Rectal smooth muscle tissue (tissue), 1 donor: Measurements from ENCODE around the gene TIFAB.
"Not testable (repeated sequence)": the region's sequence is repeated elsewhere in the genome, so short reads cannot be mapped to it uniquely, and the experiment has no call there.

ENCODE experiments used
- H3K27ac ChIP-seq: one replicate; pipeline ENCODE4 v1.7.0; 2013; ENCODE audit warnings: low read depth, low read length, inconsistent platforms
- H3K27me3 ChIP-seq: one replicate; pipeline ENCODE4 v1.7.0; 2013; ENCODE audit warnings: low read length; ENCODE audit not compliant: control insufficient read depth, insufficient read depth
- H3K36me3 ChIP-seq: one replicate; pipeline ENCODE4 v1.7.0; 2013; ENCODE audit warnings: low read length; ENCODE audit not compliant: control insufficient read depth, insufficient read depth
- H3K4me1 ChIP-seq: one replicate; pipeline ENCODE4 v1.7.0; 2013; ENCODE audit warnings: low read length; ENCODE audit not compliant: control insufficient read depth, insufficient read depth
- H3K4me3 ChIP-seq: one replicate; pipeline ENCODE4 v1.7.0; 2013; ENCODE audit warnings: low read length
- H3K9ac ChIP-seq: one replicate; pipeline ENCODE4 v1.7.0; 2013; ENCODE audit warnings: low read length

The TIFAB gene

GRCh38 chr5:135452321-135453030, at the start of gene TIFAB:
Gene TIFAB, minus strand, starts transcription at chr5:135452351. Its CDS starts 2,412 bp downstream, at chr5:135449939.
- Histone ChIP-seq H3K27me3 (no peaks in the 10 kb centered on the region), H3K4me3 (no peak within 1 kb of the TSS), H3K27ac (no peak within 1 kb of the TSS), H3K9ac (no peak within 1 kb of the TSS), H3K4me1 (no peaks in the 10 kb centered on the region), H3K36me3 (no peaks in the 10 kb centered on the region)

DNA sequence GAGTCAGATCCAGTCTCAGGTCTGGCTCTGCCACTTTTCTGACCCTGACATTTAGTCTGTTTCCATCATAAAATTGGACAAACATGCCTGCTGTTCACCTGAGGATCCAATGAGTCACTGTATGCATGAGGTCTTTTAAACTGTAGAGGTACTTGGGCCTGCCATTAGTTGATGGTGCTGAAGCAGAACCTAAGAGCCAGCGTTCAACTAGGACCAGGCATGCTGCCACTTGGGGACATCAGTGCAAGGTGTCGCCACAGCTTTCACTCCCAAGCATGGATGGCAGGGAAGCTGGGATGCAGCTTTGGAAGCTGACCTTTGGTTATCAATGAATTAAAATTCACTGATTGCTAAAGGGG, 46.5 kb upstream of the TIFAB start:
- Histone ChIP-seq H3K27me3 (no peaks in the 10 kb centered on the region), H3K4me1 (no peaks in the 10 kb centered on the region), H3K4me3 (no peak overlapping the region), H3K36me3 (no peaks in the 10 kb centered on the region), H3K9ac (no peak overlapping the region), H3K27ac (no peak overlapping the region)

DNA sequence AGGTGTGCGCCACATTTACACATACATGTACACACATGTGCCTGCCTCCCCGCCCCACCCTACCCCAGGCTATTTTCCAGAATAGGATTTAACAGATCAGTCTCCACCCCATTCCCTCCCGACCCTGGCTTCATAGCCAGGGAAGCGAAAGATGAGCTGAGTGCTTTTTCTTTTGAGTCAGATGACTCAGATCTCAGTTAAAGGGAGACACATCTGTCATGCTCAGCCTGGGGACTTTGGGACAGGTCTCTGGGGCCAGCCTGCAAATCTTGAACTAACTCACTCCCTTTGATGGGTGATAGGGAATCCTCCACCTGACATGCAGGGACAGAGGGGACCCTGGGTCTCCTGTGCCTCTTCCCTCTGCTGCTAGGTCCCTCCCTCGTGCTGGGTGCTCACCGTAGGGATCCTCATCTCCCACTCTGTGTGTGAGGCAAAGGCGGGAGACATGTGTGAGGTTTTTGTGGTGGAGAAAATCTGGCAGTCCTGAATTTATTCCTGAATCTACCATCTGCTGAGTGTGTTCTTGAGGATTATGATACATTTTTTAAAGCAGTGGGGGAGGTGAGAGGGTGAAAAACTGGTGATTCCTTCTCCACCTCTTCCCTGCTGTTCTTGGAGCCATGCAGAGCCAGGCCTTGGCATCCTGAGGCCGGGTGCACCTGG, 46.0 kb upstream of the TIFAB start:
- Histone ChIP-seq H3K4me1 (no peaks in the 10 kb centered on the region), H3K9ac (no peak overlapping the region), H3K36me3 (no peaks in the 10 kb centered on the region), H3K27me3 (no peaks in the 10 kb centered on the region), H3K4me3 (no peak overlapping the region), H3K27ac (no peak overlapping the region)

DNA sequence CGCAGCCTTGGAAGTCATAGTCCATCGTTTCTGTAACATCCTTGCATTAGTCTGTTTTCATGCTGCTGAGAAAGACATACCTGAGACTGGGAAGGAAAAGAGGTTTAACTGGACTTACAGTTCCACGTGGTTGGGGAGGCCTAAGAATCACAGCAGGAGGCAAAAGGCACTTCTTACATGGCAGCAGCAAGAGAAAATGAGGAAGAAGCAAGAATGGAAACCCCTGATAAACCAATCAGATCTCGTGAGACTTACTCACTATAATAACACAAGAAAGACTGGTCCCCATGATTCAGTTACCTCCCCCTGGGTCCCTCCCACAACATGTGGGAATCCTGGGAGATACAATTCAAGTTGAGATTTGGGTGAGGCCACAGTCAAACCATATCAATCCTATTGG, 43.4 kb upstream of the TIFAB start:
- H3K4me3 ChIP-seq, H3K27me3 ChIP-seq, H3K9ac ChIP-seq, H3K27ac ChIP-seq, H3K36me3 ChIP-seq, H3K4me1 ChIP-seq: not testable (repeated sequence)

- Histone ChIP-seq H3K27ac (no peak overlapping the region), H3K4me1 (peaks cover 2% of the 10 kb centered on the region), H3K9ac (no peak overlapping the region), H3K4me3 (no peak overlapping the region), H3K27me3 (peaks cover 12% of the 10 kb centered on the region), H3K36me3 (no peaks in the 10 kb centered on the region)
Observed at GRCh38 chr5:135494196-135494595, 42.0 kb upstream of the TIFAB start.

GRCh38 chr5:135493406-135494180, 41.4 kb upstream of the TIFAB start:
- H3K36me3 ChIP-seq, result no peaks in the 10 kb centered on the region
- H3K27ac ChIP-seq, result no peak overlapping the region
- H3K9ac ChIP-seq, result no peak overlapping the region
- peaks cover 3% of the 10 kb centered on the region for H3K4me1 ChIP-seq
- H3K27me3 ChIP-seq, result peaks cover 12% of the 10 kb centered on the region
- no peak overlapping the region for H3K4me3 ChIP-seq

DNA sequence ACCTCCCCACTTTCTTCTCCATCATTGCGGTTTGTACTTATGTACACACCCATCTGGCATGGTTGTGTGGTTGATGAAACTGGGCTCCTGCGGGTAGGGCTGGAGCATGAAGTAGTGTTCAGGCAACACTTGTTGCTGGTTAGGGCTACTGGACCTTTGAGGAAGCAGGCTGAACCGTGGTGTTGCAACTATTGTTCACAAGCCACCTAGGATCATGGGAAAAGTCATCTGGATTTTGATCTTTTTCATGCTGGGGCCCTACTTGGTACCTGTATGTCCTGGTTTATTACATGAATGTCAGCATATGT, 40.1 kb upstream of the TIFAB start:
- Histone ChIP-seq H3K4me1 (peaks cover 3% of the 10 kb centered on the region), H3K36me3 (no peaks in the 10 kb centered on the region), H3K4me3 (no peak overlapping the region), H3K27me3 (peaks cover 21% of the 10 kb centered on the region), H3K27ac (no peak overlapping the region), H3K9ac (no peak overlapping the region)

GRCh38 chr5:135491552-135492318, 39.6 kb upstream of the TIFAB start:
- Histone ChIP-seq H3K9ac (no peak overlapping the region), H3K27me3 (peaks cover 21% of the 10 kb centered on the region), H3K36me3 (no peaks in the 10 kb centered on the region), H3K4me3 (no peak overlapping the region), H3K27ac (no peak overlapping the region), H3K4me1 (peaks cover 3% of the 10 kb centered on the region)

- no peak overlapping the region for H3K4me3 ChIP-seq
- H3K9ac ChIP-seq, result no peak overlapping the region
- H3K4me1 ChIP-seq, result peaks cover 3% of the 10 kb centered on the region
- no peak overlapping the region for H3K27ac ChIP-seq
- peaks cover 23% of the 10 kb centered on the region for H3K27me3 ChIP-seq
- no peaks in the 10 kb centered on the region for H3K36me3 ChIP-seq
Observed at GRCh38 chr5:135491038-135491551, 38.9 kb upstream of the TIFAB start.

- H3K4me3 ChIP-seq, result peak overlapping the region; percentile 47
- peaks cover 23% of the 10 kb centered on the region for H3K27me3 ChIP-seq
- H3K27ac ChIP-seq, result no peak overlapping the region
- peaks cover 3% of the 10 kb centered on the region for H3K4me1 ChIP-seq
- H3K9ac ChIP-seq, result no peak overlapping the region
- H3K36me3 ChIP-seq, result no peaks in the 10 kb centered on the region
Observed at GRCh38 chr5:135490245-135491037, 38.3 kb upstream of the TIFAB start.

DNA sequence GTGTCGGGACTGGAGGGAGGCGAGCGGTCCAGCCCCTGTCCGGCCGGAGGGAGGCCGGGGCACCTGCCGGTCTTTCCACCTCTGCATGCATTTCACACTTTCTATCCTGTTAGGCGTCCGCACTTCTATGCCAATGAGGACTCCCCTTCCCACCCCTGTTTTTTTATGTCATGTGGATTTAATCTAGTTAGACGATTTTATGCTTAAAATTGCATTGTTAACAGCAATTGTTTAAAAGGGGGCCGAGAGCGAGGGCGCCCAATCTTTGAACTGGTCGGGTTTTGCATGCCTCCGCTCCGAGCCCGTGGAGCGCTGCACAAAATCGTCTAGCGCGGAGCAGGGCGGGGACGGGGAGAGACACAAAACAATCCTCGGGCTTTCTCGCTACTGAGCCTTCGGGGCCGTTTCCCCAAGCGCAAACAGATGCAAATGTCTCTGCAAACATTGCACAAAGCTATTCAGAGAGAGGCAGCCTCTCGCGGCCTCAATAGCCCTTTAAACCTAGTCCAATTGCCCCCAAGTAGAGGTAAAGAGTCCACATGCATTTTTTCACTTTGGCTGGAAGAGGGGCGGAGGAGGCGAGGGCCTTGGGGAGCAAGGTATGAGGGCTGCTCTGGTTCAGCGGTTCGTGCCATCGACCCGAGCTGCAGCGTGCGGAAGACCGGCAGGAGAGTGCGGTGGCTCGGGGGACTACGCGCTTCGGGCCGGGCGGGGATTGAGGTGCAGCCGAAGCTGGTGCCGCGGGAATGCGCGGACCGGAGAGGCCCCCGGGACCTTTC, 37.5 kb upstream of the TIFAB start:
- Histone ChIP-seq H3K9ac (no peak overlapping the region), H3K36me3 (no peaks in the 10 kb centered on the region), H3K27ac (no peak overlapping the region), H3K4me3 (peak overlapping the region; percentile 47), H3K4me1 (peaks cover 3% of the 10 kb centered on the region), H3K27me3 (peaks cover 23% of the 10 kb centered on the region)
